Activated CD8-positive, alpha-beta T cell treated with anti-CD3 and anti-CD28 coated beads for 36 hours (primary cell): ENCODE results near the gene PBLD. TPM values are rescaled to one million over a fixed set of nuclear protein-coding genes. Genes with fewer than 3 reads are reported as not detected.

ENCODE experiments used
- ATAC-seq: fragments of 200-7000 bp; cut with Tn5 transposase; one replicate; pipeline ENCODE4 v1.10.0; 2021; ENCODE audit warnings: mild to moderate bottlenecking, moderate library complexity
- CTCF ChIA-PET: fragments of 350-600 bp; sonication (Branson Sonifier 250); formaldehyde crosslinking; loops from one replicate; lab custom pipeline; 2021; ENCODE audit warnings: antibody characterized with exemption; lab: Charles Lee
- POLR2A ChIA-PET: fragments of 350-600 bp; sonication (Branson Sonifier 250); formaldehyde crosslinking; loops from one replicate; lab custom pipeline; 2021; ENCODE audit warnings: antibody characterized with exemption; lab: Charles Lee
- DNase-seq: peaks from one replicate; pipeline ENCODE4 v3.0.0-alpha.2; 2020
- H3K27ac Mint-ChIP-seq: one replicate; pipeline ENCODE4 v1.8.0; 2021; ENCODE audit warnings: mild to moderate bottlenecking, mixed read lengths
- H3K27me3 Mint-ChIP-seq: one replicate; pipeline ENCODE4 v1.8.0; 2021; ENCODE audit warnings: mixed read lengths
- H3K36me3 Mint-ChIP-seq: one replicate; pipeline ENCODE4 v1.8.0; 2021; ENCODE audit warnings: low read depth, mixed read lengths
- H3K4me1 Mint-ChIP-seq: one replicate; pipeline ENCODE4 v1.8.0; 2021; ENCODE audit warnings: low read depth, mixed read lengths
- H3K4me3 Mint-ChIP-seq: one replicate; pipeline ENCODE4 v1.8.0; 2021; ENCODE audit warnings: mild to moderate bottlenecking, moderate library complexity, mixed read lengths
- H3K9me3 Mint-ChIP-seq: one replicate; pipeline ENCODE4 v1.8.0; 2021; ENCODE audit warnings: mixed read lengths
- CTCF ChIP-seq: fragments of 200-600 bp; IDR thresholded peaks from one replicate; pipeline ENCODE4 v1.8.0; 2022; ENCODE audit warnings: antibody characterized with exemption, mild to moderate bottlenecking
- intact Hi-C: fragments of 100-400 bp; cut with micrococcal nuclease; formaldehyde crosslinking; loops from one replicate; pipeline ENCODE4 v1.10.0; 2022
- total RNA-seq, 2 experiments: library from RNA; stranded (reverse); gene quantifications; one replicate each; pipeline ENCODE4 v1.2.3, GENCODE V29; 2021

The PBLD gene
- total RNA-seq, 2 experiments from 2014 or later, result 0.77 to 0.85 TPM

GRCh38 chr10:68364101-68364886 lies 31.6 kb upstream of the PBLD start:
- no peak for TF ChIP-seq CTCF
- CTCF ChIA-PET, result interaction anchor here (3.3 kb wide), 1 partner anchor 16 kb away, joined by 16 read pairs; no protein-coding TSS in a partner anchor
- no peak for ATAC-seq
- Mint-ChIP-seq H3K4me1 (peaks cover 3% of the 10 kb centered on the region), H3K4me3 (no peak overlapping the region), H3K9me3 (no peaks in the 10 kb centered on the region), H3K27me3 (no peaks in the 10 kb centered on the region), H3K36me3 (peaks cover 2% of the 10 kb centered on the region), H3K27ac (peak overlapping the region; percentile 35)
- intact Hi-C loops, result no loop called here
- POLR2A ChIA-PET, result no interaction called here
- no peak for DNase-seq

DNA sequence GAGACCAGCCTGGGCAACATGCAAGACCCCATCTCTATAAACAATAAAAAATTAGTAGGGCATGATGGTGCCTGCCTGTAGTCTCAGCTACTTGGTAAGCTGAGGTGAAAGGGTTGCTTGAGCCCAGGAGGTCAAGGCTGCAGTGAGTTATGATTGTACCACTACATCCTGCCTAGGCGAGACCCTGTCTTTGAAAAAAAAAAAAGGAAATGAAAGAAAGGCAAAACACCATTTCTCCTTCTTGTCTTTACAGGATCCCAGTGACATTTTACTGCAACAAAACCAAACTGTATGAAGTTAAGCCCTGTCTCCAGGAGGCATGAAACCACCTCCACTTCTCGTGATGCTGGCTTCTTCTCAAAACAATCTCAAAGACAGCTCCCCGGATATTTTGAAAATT lies 29.9 kb upstream of the PBLD start:
- Mint-ChIP-seq H3K27ac (no peak overlapping the region), H3K27me3 (no peaks in the 10 kb centered on the region), H3K4me1 (peaks cover 3% of the 10 kb centered on the region), H3K9me3 (no peaks in the 10 kb centered on the region), H3K4me3 (no peak overlapping the region), H3K36me3 (peaks cover 2% of the 10 kb centered on the region)
- ChIA-PET POLR2A (no interaction called here), CTCF (interaction anchor here (1.0 to 3.3 kb wide), 2 partner anchors 14 to 150 kb away, joined by 3 to 16 read pairs; no protein-coding TSS in a partner anchor)
- intact Hi-C loops, result no loop called here
- TF ChIP-seq CTCF, result no peak
- DNase-seq, result no peak
- ATAC-seq, result no peak

DNA sequence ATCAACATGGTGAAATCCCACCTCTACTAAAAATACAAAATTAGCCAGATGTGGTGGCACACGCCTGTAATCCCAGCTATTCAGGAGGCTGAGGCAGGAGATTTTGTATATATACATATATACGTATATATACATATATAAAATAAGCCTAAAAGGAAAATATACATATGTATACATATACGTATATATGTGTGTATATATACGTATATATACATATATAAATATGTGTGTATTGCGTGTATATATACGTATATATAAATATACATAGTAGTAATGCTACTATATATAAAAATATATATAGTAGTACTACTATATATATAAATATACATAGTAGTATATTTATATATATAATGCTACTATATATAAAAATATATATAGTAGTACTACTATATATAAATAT lies 26.5 kb upstream of the PBLD start:
- H3K4me3 Mint-ChIP-seq, result no peak overlapping the region
- H3K27me3 Mint-ChIP-seq, result no peaks in the 10 kb centered on the region
- peaks cover 3% of the 10 kb centered on the region for H3K36me3 Mint-ChIP-seq
- no peak overlapping the region for H3K27ac Mint-ChIP-seq
- intact Hi-C loops, result no loop called here
- ATAC-seq (no peak), DNase-seq (no peak)
- CTCF ChIA-PET, result no interaction called here
- H3K9me3 Mint-ChIP-seq, result no peaks in the 10 kb centered on the region
- POLR2A ChIA-PET, result interaction anchor here (1.1 kb wide), 1 partner anchor 10 kb away, joined by 4 read pairs; no protein-coding TSS in a partner anchor
- no peak for TF ChIP-seq CTCF
- no peaks in the 10 kb centered on the region for H3K4me1 Mint-ChIP-seq

DNA sequence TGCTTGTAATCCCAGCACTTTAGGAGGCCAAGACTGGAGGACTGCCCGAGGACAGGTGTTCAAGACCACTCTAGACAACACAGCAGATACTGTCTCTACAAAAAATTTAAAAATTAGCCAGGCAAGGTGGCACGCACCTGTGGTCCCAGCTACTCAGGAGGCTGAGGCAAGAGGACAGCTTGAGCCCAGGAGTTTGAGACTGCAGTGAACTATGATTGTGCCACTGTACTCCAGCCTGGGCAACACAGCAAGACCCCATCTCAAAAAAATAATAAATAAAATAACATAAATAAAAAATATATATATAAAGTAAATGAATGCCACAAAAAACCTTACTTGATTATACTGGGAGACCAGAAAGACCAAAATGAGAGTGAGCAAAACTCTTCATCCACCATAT lies 20.8 kb upstream of the PBLD start:
- intact Hi-C loops, result no loop called here
- no peak for TF ChIP-seq CTCF
- peaks cover 11% of the 10 kb centered on the region for H3K36me3 Mint-ChIP-seq
- POLR2A ChIA-PET, result interaction anchor here (0.6 to 2.7 kb wide), 2 partner anchors 21 to 808 kb away, joined by 3 to 8 read pairs; partner anchors contain the start of gene PBLD
- H3K4me3 Mint-ChIP-seq, result no peak overlapping the region
- H3K9me3 Mint-ChIP-seq, result no peaks in the 10 kb centered on the region
- ATAC-seq, result no peak
- H3K4me1 Mint-ChIP-seq, result no peaks in the 10 kb centered on the region
- CTCF ChIA-PET, result interaction anchor here (1.6 kb wide), 1 partner anchor 498 kb away, joined by 3 read pairs; no protein-coding TSS in a partner anchor
- no peaks in the 10 kb centered on the region for H3K27me3 Mint-ChIP-seq
- H3K27ac Mint-ChIP-seq, result no peak overlapping the region
- DNase-seq, result no peak

GRCh38 chr10:68348265-68348741 lies 15.6 kb upstream of the PBLD start:
- Mint-ChIP-seq H3K27me3 (no peaks in the 10 kb centered on the region), H3K9me3 (no peaks in the 10 kb centered on the region), H3K27ac (peak overlapping the region; percentile 75), H3K36me3 (peaks cover 27% of the 10 kb centered on the region), H3K4me1 (peaks cover 10% of the 10 kb centered on the region), H3K4me3 (no peak overlapping the region)
- ChIA-PET POLR2A (interaction anchor here (3.7 kb wide), 1 partner anchor 15 kb away, joined by 26 read pairs; the partner anchor contains the start of genes HNRNPH3 and PBLD), CTCF (interaction anchor here (0.6 to 4.4 kb wide), 23 partner anchors 9 to 1263 kb away, joined by 3 to 53 read pairs (median 5); partner anchors contain the start of genes HNRNPH3, PBLD and RUFY2)
- DNase-seq, result peak; percentile 57
- peak; percentile 85 for ATAC-seq
- TF ChIP-seq CTCF, result peak; percentile 71
- intact Hi-C loops, result loop anchor here (5.0 kb wide), 2 partner anchors 116 to 136 kb away; partner anchors contain the start of gene ATOH7
